Chondrocyte (in vitro differentiated cells): ENCODE measurements around the gene CTNNA1. TPM values are rescaled to one million over a fixed set of nuclear protein-coding genes. Genes with fewer than 3 reads are reported as not detected.
"Not testable (repeated sequence)": the region's sequence is repeated elsewhere in the genome, so short reads cannot be mapped to it uniquely, and the experiment has no call there.

Experiments
- DNase-seq: peaks from one replicate; pipeline ENCODE4 v3.0.0; 2021; ENCODE audit warnings: mixed read lengths, low spot score
- H3K27ac Mint-ChIP-seq: one replicate; pipeline ENCODE4 v1.8.0; 2021; ENCODE audit warnings: mild to moderate bottlenecking, moderate library complexity, mixed read lengths; ENCODE audit not compliant: unreplicated experiment
- H3K27me3 Mint-ChIP-seq: 2 replicates; pipeline ENCODE4 v1.8.0; 2021; ENCODE audit warnings: low read depth, mixed read lengths
- H3K36me3 Mint-ChIP-seq: 2 replicates; pipeline ENCODE4 v1.8.0; 2021; ENCODE audit warnings: low read depth, mixed read lengths
- H3K4me1 Mint-ChIP-seq: 2 replicates; pipeline ENCODE4 v1.8.0; 2021; ENCODE audit warnings: low read depth, mild to moderate bottlenecking, mixed read lengths
- H3K4me3 Mint-ChIP-seq: one replicate; pipeline ENCODE4 v1.8.0; 2021; ENCODE audit warnings: mild to moderate bottlenecking, moderate library complexity, mixed read lengths; ENCODE audit not compliant: unreplicated experiment
- H3K9me3 Mint-ChIP-seq: 2 replicates; pipeline ENCODE4 v1.8.0; 2021; ENCODE audit warnings: low read depth, mixed read lengths
- total RNA-seq: library from RNA; stranded (reverse); gene quantifications from 3 replicates; pipeline ENCODE4 v1.2.1, GENCODE V29; 2021
- TF ChIP-seq, protein P1 (sequence below): fragments of 200-600 bp; sonication (generic); IDR thresholded peaks from 2 replicates; pipeline ENCODE4 v1.5.0; 2021; ENCODE audit warnings: antibody characterized with exemption, mild to moderate bottlenecking, moderate library complexity

Gene CTNNA1
- total RNA-seq, 1 donor from 2014 or later: 397 TPM

GRCh38 chr5:138724470-138725146 lies 28.6 kb upstream of the CTNNA1 start:
- DNase-seq: no peak
- Mint-ChIP-seq H3K27ac (no peak overlapping the region), H3K4me3 (no peak overlapping the region), H3K27me3 (peaks cover 3% of the 10 kb centered on the region), H3K4me1 (peaks cover 16% of the 10 kb centered on the region), H3K36me3 (no peaks in the 10 kb centered on the region), H3K9me3 (no peaks in the 10 kb centered on the region)
- TF ChIP-seq, protein P1, sequence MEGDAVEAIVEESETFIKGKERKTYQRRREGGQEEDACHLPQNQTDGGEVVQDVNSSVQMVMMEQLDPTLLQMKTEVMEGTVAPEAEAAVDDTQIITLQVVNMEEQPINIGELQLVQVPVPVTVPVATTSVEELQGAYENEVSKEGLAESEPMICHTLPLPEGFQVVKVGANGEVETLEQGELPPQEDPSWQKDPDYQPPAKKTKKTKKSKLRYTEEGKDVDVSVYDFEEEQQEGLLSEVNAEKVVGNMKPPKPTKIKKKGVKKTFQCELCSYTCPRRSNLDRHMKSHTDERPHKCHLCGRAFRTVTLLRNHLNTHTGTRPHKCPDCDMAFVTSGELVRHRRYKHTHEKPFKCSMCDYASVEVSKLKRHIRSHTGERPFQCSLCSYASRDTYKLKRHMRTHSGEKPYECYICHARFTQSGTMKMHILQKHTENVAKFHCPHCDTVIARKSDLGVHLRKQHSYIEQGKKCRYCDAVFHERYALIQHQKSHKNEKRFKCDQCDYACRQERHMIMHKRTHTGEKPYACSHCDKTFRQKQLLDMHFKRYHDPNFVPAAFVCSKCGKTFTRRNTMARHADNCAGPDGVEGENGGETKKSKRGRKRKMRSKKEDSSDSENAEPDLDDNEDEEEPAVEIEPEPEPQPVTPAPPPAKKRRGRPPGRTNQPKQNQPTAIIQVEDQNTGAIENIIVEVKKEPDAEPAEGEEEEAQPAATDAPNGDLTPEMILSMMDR: no peak

- Mint-ChIP-seq H3K36me3 (no peaks in the 10 kb centered on the region), H3K27ac (peak overlapping the region; percentile 30), H3K27me3 (peaks cover 3% of the 10 kb centered on the region), H3K9me3 (no peaks in the 10 kb centered on the region), H3K4me1 (peaks cover 16% of the 10 kb centered on the region), H3K4me3 (no peak overlapping the region)
- DNase-seq: no peak
- TF ChIP-seq, protein P1: peak; percentile 53
These were observed 27.9 kb upstream of the CTNNA1 start for GRCh38 chr5:138725153-138725817.

- no peaks in the 10 kb centered on the region for H3K9me3 Mint-ChIP-seq
- peak overlapping the region; percentile 30 for H3K27ac Mint-ChIP-seq
- peaks cover 16% of the 10 kb centered on the region for H3K4me1 Mint-ChIP-seq
- H3K4me3 Mint-ChIP-seq: no peak overlapping the region
- peaks cover 3% of the 10 kb centered on the region for H3K27me3 Mint-ChIP-seq
- no peaks in the 10 kb centered on the region for H3K36me3 Mint-ChIP-seq
- DNase-seq: no peak
- TF ChIP-seq, protein P1: no peak
These were observed 27.3 kb upstream of the CTNNA1 start for GRCh38 chr5:138725818-138726416.

DNA sequence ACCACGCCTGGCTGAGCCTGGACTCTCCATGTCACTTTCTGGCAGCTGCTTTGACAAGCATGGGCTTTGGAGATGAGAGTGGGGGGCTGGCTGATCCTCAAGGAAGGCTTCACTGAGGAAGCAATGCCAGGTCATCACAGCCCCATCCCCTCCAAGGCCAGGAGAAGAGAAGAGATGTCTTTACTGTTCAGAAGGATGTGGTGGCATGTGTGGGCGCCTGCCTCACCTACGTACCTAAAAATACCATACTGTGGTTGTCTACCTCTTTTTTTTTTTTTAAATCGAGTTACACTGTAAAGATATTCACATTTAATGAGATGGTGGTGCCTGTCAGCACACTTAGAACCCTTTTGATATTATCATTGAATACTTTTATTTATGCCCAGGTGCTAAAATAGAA lies 26.4 kb upstream of the CTNNA1 start:
- H3K9me3 Mint-ChIP-seq: no peaks in the 10 kb centered on the region
- peaks cover 16% of the 10 kb centered on the region for H3K4me1 Mint-ChIP-seq
- DNase-seq: no peak
- TF ChIP-seq, protein P1: no peak
- H3K27me3 Mint-ChIP-seq: peaks cover 3% of the 10 kb centered on the region
- no peaks in the 10 kb centered on the region for H3K36me3 Mint-ChIP-seq
- H3K4me3 Mint-ChIP-seq: no peak overlapping the region
- H3K27ac Mint-ChIP-seq: no peak overlapping the region

GRCh38 chr5:138730496-138730895 lies 22.7 kb upstream of the CTNNA1 start:
- not testable (repeated sequence) for H3K27ac Mint-ChIP-seq, H3K4me1 Mint-ChIP-seq, H3K4me3 Mint-ChIP-seq, H3K9me3 Mint-ChIP-seq, DNase-seq, H3K27me3 Mint-ChIP-seq, H3K36me3 Mint-ChIP-seq
